ENCODE results near the gene ALG1L2.

The ALG1L2 gene

DNA sequence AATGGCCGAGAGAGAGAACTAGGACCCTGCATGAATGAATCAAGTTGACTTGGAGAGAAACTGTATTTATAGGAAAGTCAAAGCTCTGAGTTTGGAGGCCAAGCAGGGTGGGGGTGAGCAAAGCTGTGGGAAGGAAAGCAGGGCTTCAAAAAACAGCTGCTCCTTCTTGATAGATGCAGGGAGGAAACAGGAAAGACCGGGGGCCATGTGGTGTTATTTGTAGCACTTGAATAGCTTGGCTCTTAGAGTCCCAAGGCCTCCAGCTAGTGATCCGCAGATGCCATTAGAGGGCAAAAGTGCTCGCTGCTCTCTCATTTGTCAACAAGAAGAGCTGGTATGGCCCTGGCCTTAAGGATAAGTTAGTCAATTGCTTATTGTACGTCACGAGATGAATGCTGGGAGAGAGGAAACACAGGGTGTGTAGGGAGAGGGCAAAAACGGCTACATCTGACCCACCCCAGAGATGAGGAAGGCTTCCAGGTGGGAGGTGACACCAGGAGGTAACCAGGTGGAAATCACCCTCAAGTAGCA, at the start of gene ALG1L2:
TSS of gene ALG1L2 (plus strand) at position 481 of the 531 bp plus-strand sequence. CDS start 186 bp downstream, outside the sequence.
- TF ChIP-seq REST (IDR thresholded peaks at IDR 0.05; ENCODE audit: low read depth) (no peak), TAF1 (IDR thresholded peaks at IDR 0.05; ENCODE audit: low read depth) (no peak), ZBTB7A (IDR thresholded peaks at IDR 0.05; ENCODE audit: low read depth) (no peak), YY1 (IDR thresholded peaks at IDR 0.05; ENCODE audit: low read depth) (no peak), TCF12 (IDR thresholded peaks at IDR 0.05; ENCODE audit: low read depth) (no peak), RAD21 (IDR thresholded peaks at IDR 0.05; ENCODE audit: low read depth) (no peak), EP300 (IDR thresholded peaks at IDR 0.05; ENCODE audit: borderline replicate concordance) (no peak), TEAD4 (IDR thresholded peaks at IDR 0.05) (no peak), FOXM1 (IDR thresholded peaks at IDR 0.05; ENCODE audit: borderline replicate concordance, low read depth) (no peak), EGR1 (IDR thresholded peaks at IDR 0.05) (no peak), NFIC (IDR thresholded peaks at IDR 0.05) (no peak), CREB1 (IDR thresholded peaks at IDR 0.05; ENCODE audit: low read depth) (no peak)
- TF ChIP-seq, protein P1, sequence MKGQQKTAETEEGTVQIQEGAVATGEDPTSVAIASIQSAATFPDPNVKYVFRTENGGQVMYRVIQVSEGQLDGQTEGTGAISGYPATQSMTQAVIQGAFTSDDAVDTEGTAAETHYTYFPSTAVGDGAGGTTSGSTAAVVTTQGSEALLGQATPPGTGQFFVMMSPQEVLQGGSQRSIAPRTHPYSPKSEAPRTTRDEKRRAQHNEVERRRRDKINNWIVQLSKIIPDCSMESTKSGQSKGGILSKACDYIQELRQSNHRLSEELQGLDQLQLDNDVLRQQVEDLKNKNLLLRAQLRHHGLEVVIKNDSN (IDR thresholded peaks at IDR 0.05): no peak

GRCh38 chr3:130044370-130044769, 37.3 kb upstream of the ALG1L2 start:
- TF ChIP-seq EP300 (IDR thresholded peaks at IDR 0.05; ENCODE audit: borderline replicate concordance) (no peak), TCF12 (IDR thresholded peaks at IDR 0.05; ENCODE audit: low read depth) (no peak)

GRCh38 chr3:130048726-130049125, 32.9 kb upstream of the ALG1L2 start:
- TF ChIP-seq ZBTB7A (IDR thresholded peaks at IDR 0.05; ENCODE audit: low read depth): no peak
- no peak for TF ChIP-seq EP300 (IDR thresholded peaks at IDR 0.05; ENCODE audit: borderline replicate concordance)
- TF ChIP-seq MAX (IDR thresholded peaks at IDR 0.05): no peak
- no peak for TF ChIP-seq RAD21 (IDR thresholded peaks at IDR 0.05; ENCODE audit: low read depth)
- TF ChIP-seq NFIC (IDR thresholded peaks at IDR 0.05): no peak
- no peak for TF ChIP-seq TEAD4 (IDR thresholded peaks at IDR 0.05)
- TF ChIP-seq FOXM1 (IDR thresholded peaks at IDR 0.05; ENCODE audit: borderline replicate concordance, low read depth): no peak
- TF ChIP-seq REST (IDR thresholded peaks at IDR 0.05; ENCODE audit: low read depth): no peak
- TF ChIP-seq TCF12 (IDR thresholded peaks at IDR 0.05; ENCODE audit: low read depth): no peak
- no peak for TF ChIP-seq YY1 (IDR thresholded peaks at IDR 0.05; ENCODE audit: low read depth)
- no peak for TF ChIP-seq TAF1 (IDR thresholded peaks at IDR 0.05; ENCODE audit: low read depth)
- TF ChIP-seq EGR1 (IDR thresholded peaks at IDR 0.05): no peak
- TF ChIP-seq, protein P1 (IDR thresholded peaks at IDR 0.05): no peak
- TF ChIP-seq CREB1 (IDR thresholded peaks at IDR 0.05; ENCODE audit: low read depth): no peak
- no peak for TF ChIP-seq CEBPB (IDR thresholded peaks at IDR 0.05)

DNA sequence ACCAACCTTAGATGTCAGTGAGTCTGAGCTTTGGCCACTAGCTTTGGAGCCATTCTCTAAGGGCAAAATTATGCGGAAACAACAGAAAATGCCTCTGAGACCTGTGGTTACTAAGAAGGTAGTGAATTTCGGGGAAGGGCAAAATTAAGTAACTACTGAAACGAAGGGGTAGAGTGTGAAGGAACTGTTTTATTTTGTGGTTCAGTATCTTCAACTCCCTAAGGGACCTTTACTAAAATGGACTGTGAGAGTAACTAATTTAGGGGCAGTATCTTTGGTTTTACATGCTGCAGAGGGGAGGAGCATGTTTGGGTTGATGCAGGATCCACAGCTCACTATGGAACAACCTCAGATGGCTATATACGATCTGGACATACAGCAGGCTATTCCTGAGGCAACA, 8.0 kb upstream of the ALG1L2 start:
- TF ChIP-seq ZBTB7A (IDR thresholded peaks at IDR 0.05; ENCODE audit: low read depth) (no peak), MAX (IDR thresholded peaks at IDR 0.05) (no peak), CREB1 (IDR thresholded peaks at IDR 0.05; ENCODE audit: low read depth) (no peak)

- TF ChIP-seq ZBTB7A (IDR thresholded peaks at IDR 0.05; ENCODE audit: low read depth) (no peak), NFIC (IDR thresholded peaks at IDR 0.05) (no peak), TAF1 (IDR thresholded peaks at IDR 0.05; ENCODE audit: low read depth) (no peak), RAD21 (IDR thresholded peaks at IDR 0.05; ENCODE audit: low read depth) (no peak), EP300 (IDR thresholded peaks at IDR 0.05; ENCODE audit: borderline replicate concordance) (no peak), CREB1 (IDR thresholded peaks at IDR 0.05; ENCODE audit: low read depth) (no peak), MAX (IDR thresholded peaks at IDR 0.05) (no peak)
Observed at GRCh38 chr3:130077636-130078035, 4.0 kb upstream of the ALG1L2 start.

GRCh38 chr3:130084436-130084980, 2.9 kb downstream of the ALG1L2 start:
- TF ChIP-seq, protein P1 (IDR thresholded peaks at IDR 0.05): no peak
- TF ChIP-seq YY1 (IDR thresholded peaks at IDR 0.05; ENCODE audit: low read depth) (no peak), TEAD4 (IDR thresholded peaks at IDR 0.05) (no peak), CEBPB (IDR thresholded peaks at IDR 0.05) (no peak), REST (IDR thresholded peaks at IDR 0.05; ENCODE audit: low read depth) (no peak), TCF12 (IDR thresholded peaks at IDR 0.05; ENCODE audit: low read depth) (no peak), RAD21 (IDR thresholded peaks at IDR 0.05; ENCODE audit: low read depth) (no peak), EP300 (IDR thresholded peaks at IDR 0.05; ENCODE audit: borderline replicate concordance) (no peak), ZBTB7A (IDR thresholded peaks at IDR 0.05; ENCODE audit: low read depth) (no peak), MAX (IDR thresholded peaks at IDR 0.05) (no peak), NFIC (IDR thresholded peaks at IDR 0.05) (no peak)

Measured in Ishikawa (cell line).